GM19467 (cell line): Measurements from ENCODE around the gene FBXL7.

Source experiments
- ATAC-seq: cut with Tn5 transposase; IDR thresholded peaks from one replicate; pipeline ENCODE4 v1.9.1; 2021; ENCODE audit warnings: mild to moderate bottlenecking, moderate library complexity; ENCODE audit not compliant: unreplicated experiment

FBXL7 gene

GRCh38 chr5:15702102-15702501, 202.1 kb downstream of the FBXL7 start:
- ATAC-seq, result no peak

- no peak for ATAC-seq
Observed at GRCh38 chr5:15703901-15704300, 203.9 kb downstream of the FBXL7 start.

- ATAC-seq, result no peak
Observed at GRCh38 chr5:15704397-15704947, 204.5 kb downstream of the FBXL7 start.

- ATAC-seq, result no peak
Observed at GRCh38 chr5:15707631-15708030, 207.7 kb downstream of the FBXL7 start.

GRCh38 chr5:15711892-15712291, 211.9 kb downstream of the FBXL7 start:
- no peak for ATAC-seq

GRCh38 chr5:15715535-15715934, 215.6 kb downstream of the FBXL7 start:
- ATAC-seq, result no peak

- no peak for ATAC-seq
Observed at GRCh38 chr5:15715967-15716366, 216.0 kb downstream of the FBXL7 start.

- ATAC-seq, result no peak
Observed at GRCh38 chr5:15717001-15717400, 217.0 kb downstream of the FBXL7 start.

- ATAC-seq, result no peak
Observed at GRCh38 chr5:15718421-15719179, 218.6 kb downstream of the FBXL7 start.

- ATAC-seq, result no peak
Observed at GRCh38 chr5:15719784-15720183, 219.8 kb downstream of the FBXL7 start.

- no peak for ATAC-seq
Observed at GRCh38 chr5:15720515-15720914, 220.5 kb downstream of the FBXL7 start.

GRCh38 chr5:15722305-15722704, 222.3 kb downstream of the FBXL7 start:
- ATAC-seq, result no peak

- ATAC-seq, result no peak
Observed at GRCh38 chr5:15727375-15727774, 227.4 kb downstream of the FBXL7 start.

- ATAC-seq, result no peak
Observed at GRCh38 chr5:15728811-15729210, 228.8 kb downstream of the FBXL7 start.

GRCh38 chr5:15731699-15732098, 231.7 kb downstream of the FBXL7 start:
- no peak for ATAC-seq

- no peak for ATAC-seq
Observed at GRCh38 chr5:15734058-15734457, 234.1 kb downstream of the FBXL7 start.

- ATAC-seq, result no peak
Observed at GRCh38 chr5:15737036-15737821, 237.2 kb downstream of the FBXL7 start.

- no peak for ATAC-seq
Observed at GRCh38 chr5:15737871-15738664, 238.1 kb downstream of the FBXL7 start.

- ATAC-seq, result no peak
Observed at GRCh38 chr5:15740383-15740782, 240.4 kb downstream of the FBXL7 start.

- ATAC-seq, result no peak
Observed at GRCh38 chr5:15741591-15741990, 241.6 kb downstream of the FBXL7 start.

- ATAC-seq, result no peak
Observed at GRCh38 chr5:15746833-15747232, 246.9 kb downstream of the FBXL7 start.
